Stimulated activated memory B cell treated with anti-CD40 and anti-IgM and Interleukin-4, amounts not matched to agents 10 μg/mL and 1 μg/mL and 100 μg/mL, for 72 hours (primary cell): Measurements from ENCODE around the gene ZNF135.

ENCODE experiments used
- ATAC-seq: fragments of 150-1000 bp; cut with Tn5 transposase; 2 replicates; pipeline ENCODE4 v1.10.0; 2021
- H3K27ac Mint-ChIP-seq: one replicate; pipeline ENCODE4 v1.8.0; 2022; ENCODE audit warnings: mild to moderate bottlenecking, mixed read lengths
- H3K27me3 Mint-ChIP-seq: one replicate; pipeline ENCODE4 v1.8.0; 2022; ENCODE audit warnings: mixed read lengths
- H3K36me3 Mint-ChIP-seq: one replicate; pipeline ENCODE4 v1.8.0; 2022; ENCODE audit warnings: mixed read lengths
- H3K4me1 Mint-ChIP-seq: one replicate; pipeline ENCODE4 v1.8.0; 2022; ENCODE audit warnings: mixed read lengths
- H3K4me3 Mint-ChIP-seq: one replicate; pipeline ENCODE4 v1.8.0; 2022; ENCODE audit warnings: mild to moderate bottlenecking, moderate library complexity, mixed read lengths
- H3K9me3 Mint-ChIP-seq: one replicate; pipeline ENCODE4 v1.8.0; 2022; ENCODE audit warnings: mixed read lengths

The ZNF135 gene

GRCh38 chr19:58059003-58059670, at the start of gene ZNF135:
Gene ZNF135, plus strand, starts transcription at chr19:58059282. Its CDS starts 721 bp downstream, at chr19:58060003.
- peak within 1 kb of the TSS; percentile 77 for H3K4me3 Mint-ChIP-seq
- peak; percentile 91 for ATAC-seq
- peaks cover 34% of the 10 kb centered on the region for H3K27me3 Mint-ChIP-seq
- H3K9me3 Mint-ChIP-seq: peaks cover 31% of the 10 kb centered on the region
- H3K4me1 Mint-ChIP-seq: peaks cover 12% of the 10 kb centered on the region
- H3K27ac Mint-ChIP-seq: peak within 1 kb of the TSS; percentile 76
- peaks cover 56% of the 10 kb centered on the region for H3K36me3 Mint-ChIP-seq

GRCh38 chr19:58009301-58009665, 49.8 kb upstream of the ZNF135 start:
- H3K4me3 Mint-ChIP-seq: peak overlapping the region; percentile 74
- peaks cover 11% of the 10 kb centered on the region for H3K4me1 Mint-ChIP-seq
- ATAC-seq: no peak
- peaks cover 62% of the 10 kb centered on the region for H3K36me3 Mint-ChIP-seq
- peaks cover 32% of the 10 kb centered on the region for H3K9me3 Mint-ChIP-seq
- no peak overlapping the region for H3K27ac Mint-ChIP-seq
- no peaks in the 10 kb centered on the region for H3K27me3 Mint-ChIP-seq

GRCh38 chr19:58009666-58010301, 49.3 kb upstream of the ZNF135 start:
- no peak overlapping the region for H3K27ac Mint-ChIP-seq
- H3K27me3 Mint-ChIP-seq: no peaks in the 10 kb centered on the region
- peaks cover 28% of the 10 kb centered on the region for H3K9me3 Mint-ChIP-seq
- H3K4me1 Mint-ChIP-seq: peaks cover 6% of the 10 kb centered on the region
- H3K4me3 Mint-ChIP-seq: peak overlapping the region; percentile 74
- H3K36me3 Mint-ChIP-seq: peaks cover 57% of the 10 kb centered on the region
- ATAC-seq: peak; percentile 90

GRCh38 chr19:58010507-58010906, 48.6 kb upstream of the ZNF135 start:
- Mint-ChIP-seq H3K4me3 (no peak overlapping the region), H3K4me1 (peaks cover 5% of the 10 kb centered on the region), H3K27ac (no peak overlapping the region), H3K27me3 (no peaks in the 10 kb centered on the region), H3K36me3 (peaks cover 50% of the 10 kb centered on the region), H3K9me3 (peaks cover 27% of the 10 kb centered on the region)
- ATAC-seq: no peak

- no peak overlapping the region for H3K27ac Mint-ChIP-seq
- no peak overlapping the region for H3K4me3 Mint-ChIP-seq
- no peaks in the 10 kb centered on the region for H3K27me3 Mint-ChIP-seq
- peaks cover 22% of the 10 kb centered on the region for H3K9me3 Mint-ChIP-seq
- no peak for ATAC-seq
- peaks cover 2% of the 10 kb centered on the region for H3K4me1 Mint-ChIP-seq
- peaks cover 26% of the 10 kb centered on the region for H3K36me3 Mint-ChIP-seq
Measured at GRCh38 chr19:58014141-58014540, 44.9 kb upstream of the ZNF135 start.

- no peak for ATAC-seq
- H3K36me3 Mint-ChIP-seq: peaks cover 11% of the 10 kb centered on the region
- H3K4me1 Mint-ChIP-seq: no peaks in the 10 kb centered on the region
- H3K27me3 Mint-ChIP-seq: no peaks in the 10 kb centered on the region
- H3K9me3 Mint-ChIP-seq: peaks cover 19% of the 10 kb centered on the region
- H3K4me3 Mint-ChIP-seq: no peak overlapping the region
- no peak overlapping the region for H3K27ac Mint-ChIP-seq
Measured at GRCh38 chr19:58020129-58020528, 39.0 kb upstream of the ZNF135 start.

- no peaks in the 10 kb centered on the region for H3K27me3 Mint-ChIP-seq
- no peak overlapping the region for H3K27ac Mint-ChIP-seq
- H3K4me3 Mint-ChIP-seq: no peak overlapping the region
- peak; percentile 73 for ATAC-seq
- no peaks in the 10 kb centered on the region for H3K4me1 Mint-ChIP-seq
- H3K9me3 Mint-ChIP-seq: peaks cover 17% of the 10 kb centered on the region
- peaks cover 11% of the 10 kb centered on the region for H3K36me3 Mint-ChIP-seq
Measured at GRCh38 chr19:58021541-58022282, 37.4 kb upstream of the ZNF135 start.

- H3K27ac Mint-ChIP-seq: no peak overlapping the region
- no peak for ATAC-seq
- H3K4me3 Mint-ChIP-seq: no peak overlapping the region
- H3K36me3 Mint-ChIP-seq: peaks cover 11% of the 10 kb centered on the region
- no peaks in the 10 kb centered on the region for H3K4me1 Mint-ChIP-seq
- H3K27me3 Mint-ChIP-seq: no peaks in the 10 kb centered on the region
- peaks cover 21% of the 10 kb centered on the region for H3K9me3 Mint-ChIP-seq
Measured at GRCh38 chr19:58022283-58022660, 36.8 kb upstream of the ZNF135 start.

- H3K4me1 Mint-ChIP-seq: no peaks in the 10 kb centered on the region
- peaks cover 24% of the 10 kb centered on the region for H3K9me3 Mint-ChIP-seq
- H3K36me3 Mint-ChIP-seq: peaks cover 11% of the 10 kb centered on the region
- no peak overlapping the region for H3K4me3 Mint-ChIP-seq
- ATAC-seq: no peak
- no peak overlapping the region for H3K27ac Mint-ChIP-seq
- no peaks in the 10 kb centered on the region for H3K27me3 Mint-ChIP-seq
Measured at GRCh38 chr19:58024661-58025060, 34.4 kb upstream of the ZNF135 start.

- Mint-ChIP-seq H3K4me1 (no peaks in the 10 kb centered on the region), H3K27ac (no peak within 1 kb of the TSS), H3K27me3 (peaks cover 43% of the 10 kb centered on the region), H3K9me3 (peaks cover 23% of the 10 kb centered on the region), H3K4me3 (peak within 1 kb of the TSS; percentile 10), H3K36me3 (peaks cover 16% of the 10 kb centered on the region)
- peak; percentile 67 for ATAC-seq
Measured at GRCh38 chr19:58033741-58034476, 25.2 kb upstream of the ZNF135 start, which contains the start of gene ZSCAN1. Gene ZSCAN1, plus strand, starts transcription at chr19:58034025. Its CDS starts 3,812 bp downstream, at chr19:58037837.

GRCh38 chr19:58034477-58034793, 24.6 kb upstream of the ZNF135 start:
- ATAC-seq: no peak
- Mint-ChIP-seq H3K36me3 (peaks cover 16% of the 10 kb centered on the region), H3K4me3 (no peak overlapping the region), H3K27me3 (peaks cover 45% of the 10 kb centered on the region), H3K27ac (no peak overlapping the region), H3K4me1 (no peaks in the 10 kb centered on the region), H3K9me3 (peaks cover 21% of the 10 kb centered on the region)

GRCh38 chr19:58035863-58036262, 23.2 kb upstream of the ZNF135 start:
- Mint-ChIP-seq H3K4me3 (no peak overlapping the region), H3K27me3 (peaks cover 45% of the 10 kb centered on the region)
- ATAC-seq: no peak

GRCh38 chr19:58037927-58038687, 21.0 kb upstream of the ZNF135 start:
- peaks cover 45% of the 10 kb centered on the region for H3K27me3 Mint-ChIP-seq
- H3K4me1 Mint-ChIP-seq: no peaks in the 10 kb centered on the region
- no peak for ATAC-seq
- H3K4me3 Mint-ChIP-seq: no peak overlapping the region
- peaks cover 26% of the 10 kb centered on the region for H3K9me3 Mint-ChIP-seq
- H3K27ac Mint-ChIP-seq: no peak overlapping the region
- peaks cover 16% of the 10 kb centered on the region for H3K36me3 Mint-ChIP-seq

More at GRCh38 chr19:58035863-58036262, 23.2 kb upstream of the ZNF135 start:
- Mint-ChIP-seq H3K36me3 (peaks cover 16% of the 10 kb centered on the region), H3K9me3 (peaks cover 23% of the 10 kb centered on the region), H3K4me1 (no peaks in the 10 kb centered on the region), H3K27ac (no peak overlapping the region)

- no peak overlapping the region for H3K27ac Mint-ChIP-seq
- no peak for ATAC-seq
- peaks cover 16% of the 10 kb centered on the region for H3K36me3 Mint-ChIP-seq
- H3K4me1 Mint-ChIP-seq: no peaks in the 10 kb centered on the region
- H3K27me3 Mint-ChIP-seq: peaks cover 45% of the 10 kb centered on the region
- H3K4me3 Mint-ChIP-seq: no peak overlapping the region
- H3K9me3 Mint-ChIP-seq: peaks cover 31% of the 10 kb centered on the region
Measured at GRCh38 chr19:58038688-58039204, 20.3 kb upstream of the ZNF135 start.
